HepG2 (cell line): Measurements from ENCODE around the gene FRMD5. TPM values are rescaled to one million over a fixed set of nuclear protein-coding genes. Genes with fewer than 3 reads are reported as not detected.

Experiments
- ATAC-seq: fragments of 200-7000 bp; cut with Tn5 transposase; 3 replicates; pipeline ENCODE4 v1.9.1; 2020; ENCODE audit warnings: mild to moderate bottlenecking, moderate library complexity
- BruUV-seq: library from RNA; stranded (reverse); fragments of 400-500 nt; replicated peaks from 2 replicates; lab custom pipeline; 2021; lab: Mats Ljungman, UMichigan
- CTCF ChIA-PET: fragments of 300-600 bp; formaldehyde crosslinking; extraction: SDS; loops from one replicate; lab custom pipeline; 2021; ENCODE audit warnings: low total read pairs, inconsistent platforms, low intra/inter-chr PET ratio; lab: Yijun Ruan, JAX
- POLR2A ChIA-PET: fragments of 350-600 bp; sonication (Branson Sonifier 250); formaldehyde crosslinking; loops from one replicate; lab custom pipeline; 2020; ENCODE audit warnings: antibody characterized with exemption, inconsistent platforms; lab: Yijun Ruan, JAX
- DNase-seq: peaks from one replicate; pipeline ENCODE4 v3.0.0-alpha.2; 2015; ENCODE audit warnings: low spot score
- FAIRE-seq: peaks from 3 replicates; lab custom pipeline; 2011; peaks lifted over from hg19 to GRCh38; lab: Jason Lieb, UNC
- H2AFZ ChIP-seq: one replicate; pipeline ENCODE4 v1.6.1; 2011; ENCODE audit warnings: low read length, inconsistent platforms
- H3K27ac ChIP-seq: fragments of 300-600 bp; 3 replicates; pipeline ENCODE4 v1.8.0; 2011; ENCODE audit warnings: mixed run types, mild to moderate bottlenecking, mixed read lengths, low read length, inconsistent platforms; ENCODE audit not compliant: insufficient read depth; ENCODE audit errors: extremely low read length
- H3K27me3 ChIP-seq, 2 experiments: fragments of 200-600 bp in 1 of 2; 2 replicates in 1 of 2; 3 replicates in 1 of 2; pipeline versions ENCODE4 v1.6.0 to v1.8.0; 2011; ENCODE audit warnings: low read length in 2 of 2, mild to moderate bottlenecking in 2 of 2, moderate library complexity in 2 of 2, inconsistent platforms in 1 of 2; ENCODE audit not compliant: insufficient read depth in 2 of 2, control insufficient read depth in 1 of 2
- H3K36me3 ChIP-seq, 2 experiments: fragments of 200-600 bp in 1 of 2; replicated peaks in 1 of 2; 2 replicates in 1 of 2; 3 replicates in 1 of 2; pipeline versions ENCODE4 v1.5.1 to v1.8.0; 2011; ENCODE audit warnings: low read length in 2 of 2, inconsistent platforms in 1 of 2; ENCODE audit not compliant: insufficient read depth in 2 of 2, control insufficient read depth in 1 of 2
- H3K4me1 ChIP-seq: 2 replicates; pipeline ENCODE4 v1.5.1; 2012; ENCODE audit warnings: low read length, inconsistent platforms; ENCODE audit not compliant: insufficient read depth
- H3K4me2 ChIP-seq: 2 replicates; pipeline ENCODE4 v1.6.0; 2011; ENCODE audit warnings: low read depth, low read length, inconsistent platforms
- H3K4me3 ChIP-seq, 3 experiments: fragments of 200-600 bp in 1 of 3; sonication (generic), shearing (Covaris generic) in 1 of 3; replicated peaks in 1 of 3; 2 replicates each; pipeline ENCODE4 v1.5.1; 2011 to 2016; ENCODE audit warnings: low read length in 3 of 3, inconsistent platforms in 2 of 3, low read depth in 2 of 3, mild to moderate bottlenecking in 2 of 3, control low read depth in 1 of 3, mixed read lengths in 1 of 3; ENCODE audit not compliant: insufficient read depth in 1 of 3
- H3K79me2 ChIP-seq: one replicate; pipeline ENCODE4 v1.6.1; 2011; ENCODE audit warnings: low read length, inconsistent platforms; ENCODE audit not compliant: insufficient read depth
- H3K9ac ChIP-seq: 2 replicates; pipeline ENCODE4 v1.6.0; 2011; ENCODE audit warnings: mild to moderate bottlenecking, low read depth, low read length, inconsistent platforms; ENCODE audit not compliant: insufficient read depth
- H3K9me3 ChIP-seq: 2 replicates; pipeline ENCODE4 v1.5.1; 2012; ENCODE audit warnings: mild to moderate bottlenecking, low read length
- H4K20me1 ChIP-seq: 2 replicates; pipeline ENCODE4 v1.6.0; 2011; ENCODE audit warnings: inconsistent platforms, mild to moderate bottlenecking, low read length, moderate library complexity; ENCODE audit not compliant: insufficient read depth
- CAMTA2 ChIP-seq: sonication (generic); formaldehyde crosslinking; IDR thresholded peaks from 2 replicates; pipeline ENCODE4 v1.4.0; 2020; ENCODE audit warnings: mild to moderate bottlenecking, missing genetic modification reagents, borderline replicate concordance
- ESRRA ChIP-seq: sonication (generic); formaldehyde crosslinking; IDR thresholded peaks from 2 replicates; pipeline ENCODE4 v1.5.1; 2020; ENCODE audit warnings: mild to moderate bottlenecking, low read depth, missing genetic modification reagents
- HMG20B ChIP-seq: conservative IDR thresholded peaks from 2 replicates; pipeline ENCODE4 v1.6.1; 2016; ENCODE audit warnings: missing genetic modification reagents, missing compliant biosample characterization
- MTF2 ChIP-seq: sonication (generic); formaldehyde crosslinking; IDR thresholded peaks from 2 replicates; pipeline ENCODE4 v1.5.0; 2020; ENCODE audit warnings: missing genetic modification reagents, borderline replicate concordance
- NFYB ChIP-seq: sonication (generic); formaldehyde crosslinking; IDR thresholded peaks from 2 replicates; pipeline ENCODE4 v1.4.0; 2020; ENCODE audit warnings: missing genetic modification reagents
- PAX8 ChIP-seq: sonication (generic); formaldehyde crosslinking; IDR thresholded peaks from 2 replicates; pipeline ENCODE4 v1.8.0; 2022; ENCODE audit warnings: mild to moderate bottlenecking, missing genetic modification reagents, borderline replicate concordance
- SETDB1 ChIP-seq: sonication (generic); formaldehyde crosslinking; IDR thresholded peaks from 2 replicates; pipeline ENCODE4 v1.5.1; 2020; ENCODE audit warnings: missing genetic modification reagents, mild to moderate bottlenecking, borderline replicate concordance
- TP53 ChIP-seq: sonication (generic); formaldehyde crosslinking; conservative IDR thresholded peaks from 2 replicates; pipeline ENCODE4 v1.4.0; 2020; ENCODE audit warnings: missing genetic modification reagents
- ZNF207 ChIP-seq: fragments of 450-650 bp; IDR thresholded peaks from 2 replicates; pipeline ENCODE4 v1.6.1; 2016; ENCODE audit warnings: antibody characterized with exemption, borderline replicate concordance
- ZNF382 ChIP-seq: sonication (generic); formaldehyde crosslinking; IDR thresholded peaks from 2 replicates; pipeline ENCODE4 v1.5.0; 2020; ENCODE audit warnings: missing genetic modification reagents, mild to moderate bottlenecking, borderline replicate concordance
- ZNF776 ChIP-seq: sonication (generic); formaldehyde crosslinking; IDR thresholded peaks from 2 replicates; pipeline ENCODE4 v1.4.0; 2020; ENCODE audit warnings: mild to moderate bottlenecking, missing genetic modification reagents
- WGBS: methylation state at CpG from one replicate; pipeline ENCODE4 v1.1.6; 2017; ENCODE audit warnings: low lambda C conversion rate; 5-methylcytosine and 5-hydroxymethylcytosine counted together
- in situ Hi-C: cut with HindIII; loops from 2 replicates; pipeline ENCODE4 v1.10.0; 2017; ENCODE audit warnings: low pct_unique_long_range_greater_than_20kb; ENCODE audit not compliant: extremely low pct_ligation_motif_present
- intact Hi-C: fragments of 100-400 bp; cut with micrococcal nuclease; formaldehyde crosslinking; loops from one replicate; pipeline ENCODE4 v1.10.0; 2022; ENCODE audit not compliant: unreplicated experiment
- polyA plus RNA-seq, 8 experiments: library from polyadenylated mRNA; depleted of rRNA in 3 of 8; stranded (reverse) in 7 of 8; unstranded in 1 of 8; fragments of >200 nt; fragmentation: Illumina TruSeq in 4 of 8; extraction: Trizol in 4 of 8; gene quantifications; 2 replicates each; pipeline versions ENCODE4 v1.2.1 to v1.2.3, GENCODE V29; 2011 to 2016; ENCODE audit warnings: low read depth in 4 of 8, missing spikeins in 1 of 8, mixed read lengths in 1 of 8; ENCODE audit not compliant: insufficient read depth in 1 of 8
- total RNA-seq, 5 experiments: library from RNA; depleted of rRNA; stranded (reverse); fragments of >200 nt; fragmentation: Illumina TruSeq; extraction: Trizol; gene quantifications; 2 replicates each; pipeline ENCODE4 v1.2.3, GENCODE V29; 2016; ENCODE audit warnings: low read depth in 1 of 5
- TF ChIP-seq, protein P1 (sequence below): sonication (generic); formaldehyde crosslinking; IDR thresholded peaks from 2 replicates; pipeline ENCODE4 v1.9.0; 2021; ENCODE audit warnings: mild to moderate bottlenecking, missing genetic modification reagents
- TF ChIP-seq, protein P2 (sequence below), 2 experiments: sonication (generic) in 1 of 2; formaldehyde crosslinking in 1 of 2; IDR thresholded peaks; 2 replicates each; pipeline versions ENCODE4 v1.4.0 to v1.6.1; 2016 to 2020; ENCODE audit warnings: borderline replicate concordance in 1 of 2, low read depth in 1 of 2, mild to moderate bottlenecking in 1 of 2, missing genetic modification reagents in 1 of 2

FRMD5 gene
- total and polyA plus RNA-seq, 2 of the 13 experiments (the other 11 are each of a cell fraction or from before 2014, with no cell fraction given): 0.93 to 1.5 TPM

DNA sequence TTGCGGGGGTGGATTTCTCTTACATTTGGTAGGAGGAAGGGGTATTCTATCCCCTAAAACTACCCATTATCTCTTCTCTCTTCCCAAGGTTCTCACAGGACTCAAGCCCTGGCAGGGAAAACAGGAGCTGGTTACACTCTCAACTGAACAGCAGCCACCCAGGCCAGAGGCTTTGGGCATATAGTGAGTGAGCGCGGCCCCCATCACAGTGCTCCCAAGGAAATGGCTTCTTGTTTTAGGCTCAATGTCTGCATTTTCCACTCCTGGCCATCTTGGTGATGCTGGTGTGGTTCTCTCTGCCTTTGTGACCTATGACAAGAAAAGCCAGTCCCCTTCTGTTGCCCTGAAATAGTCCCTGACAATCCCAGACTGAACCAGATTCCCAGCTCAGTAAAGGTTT, 318.2 kb downstream of the FRMD5 start (continued):
- TF ChIP-seq, protein P1, sequence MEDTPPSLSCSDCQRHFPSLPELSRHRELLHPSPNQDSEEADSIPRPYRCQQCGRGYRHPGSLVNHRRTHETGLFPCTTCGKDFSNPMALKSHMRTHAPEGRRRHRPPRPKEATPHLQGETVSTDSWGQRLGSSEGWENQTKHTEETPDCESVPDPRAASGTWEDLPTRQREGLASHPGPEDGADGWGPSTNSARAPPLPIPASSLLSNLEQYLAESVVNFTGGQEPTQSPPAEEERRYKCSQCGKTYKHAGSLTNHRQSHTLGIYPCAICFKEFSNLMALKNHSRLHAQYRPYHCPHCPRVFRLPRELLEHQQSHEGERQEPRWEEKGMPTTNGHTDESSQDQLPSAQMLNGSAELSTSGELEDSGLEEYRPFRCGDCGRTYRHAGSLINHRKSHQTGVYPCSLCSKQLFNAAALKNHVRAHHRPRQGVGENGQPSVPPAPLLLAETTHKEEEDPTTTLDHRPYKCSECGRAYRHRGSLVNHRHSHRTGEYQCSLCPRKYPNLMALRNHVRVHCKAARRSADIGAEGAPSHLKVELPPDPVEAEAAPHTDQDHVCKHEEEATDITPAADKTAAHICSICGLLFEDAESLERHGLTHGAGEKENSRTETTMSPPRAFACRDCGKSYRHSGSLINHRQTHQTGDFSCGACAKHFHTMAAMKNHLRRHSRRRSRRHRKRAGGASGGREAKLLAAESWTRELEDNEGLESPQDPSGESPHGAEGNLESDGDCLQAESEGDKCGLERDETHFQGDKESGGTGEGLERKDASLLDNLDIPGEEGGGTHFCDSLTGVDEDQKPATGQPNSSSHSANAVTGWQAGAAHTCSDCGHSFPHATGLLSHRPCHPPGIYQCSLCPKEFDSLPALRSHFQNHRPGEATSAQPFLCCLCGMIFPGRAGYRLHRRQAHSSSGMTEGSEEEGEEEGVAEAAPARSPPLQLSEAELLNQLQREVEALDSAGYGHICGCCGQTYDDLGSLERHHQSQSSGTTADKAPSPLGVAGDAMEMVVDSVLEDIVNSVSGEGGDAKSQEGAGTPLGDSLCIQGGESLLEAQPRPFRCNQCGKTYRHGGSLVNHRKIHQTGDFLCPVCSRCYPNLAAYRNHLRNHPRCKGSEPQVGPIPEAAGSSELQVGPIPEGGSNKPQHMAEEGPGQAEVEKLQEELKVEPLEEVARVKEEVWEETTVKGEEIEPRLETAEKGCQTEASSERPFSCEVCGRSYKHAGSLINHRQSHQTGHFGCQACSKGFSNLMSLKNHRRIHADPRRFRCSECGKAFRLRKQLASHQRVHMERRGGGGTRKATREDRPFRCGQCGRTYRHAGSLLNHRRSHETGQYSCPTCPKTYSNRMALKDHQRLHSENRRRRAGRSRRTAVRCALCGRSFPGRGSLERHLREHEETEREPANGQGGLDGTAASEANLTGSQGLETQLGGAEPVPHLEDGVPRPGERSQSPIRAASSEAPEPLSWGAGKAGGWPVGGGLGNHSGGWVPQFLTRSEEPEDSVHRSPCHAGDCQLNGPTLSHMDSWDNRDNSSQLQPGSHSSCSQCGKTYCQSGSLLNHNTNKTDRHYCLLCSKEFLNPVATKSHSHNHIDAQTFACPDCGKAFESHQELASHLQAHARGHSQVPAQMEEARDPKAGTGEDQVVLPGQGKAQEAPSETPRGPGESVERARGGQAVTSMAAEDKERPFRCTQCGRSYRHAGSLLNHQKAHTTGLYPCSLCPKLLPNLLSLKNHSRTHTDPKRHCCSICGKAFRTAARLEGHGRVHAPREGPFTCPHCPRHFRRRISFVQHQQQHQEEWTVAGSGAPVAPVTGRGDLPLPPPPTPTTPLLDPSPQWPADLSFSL (CRISPR knock-in tag): no peak

DNA sequence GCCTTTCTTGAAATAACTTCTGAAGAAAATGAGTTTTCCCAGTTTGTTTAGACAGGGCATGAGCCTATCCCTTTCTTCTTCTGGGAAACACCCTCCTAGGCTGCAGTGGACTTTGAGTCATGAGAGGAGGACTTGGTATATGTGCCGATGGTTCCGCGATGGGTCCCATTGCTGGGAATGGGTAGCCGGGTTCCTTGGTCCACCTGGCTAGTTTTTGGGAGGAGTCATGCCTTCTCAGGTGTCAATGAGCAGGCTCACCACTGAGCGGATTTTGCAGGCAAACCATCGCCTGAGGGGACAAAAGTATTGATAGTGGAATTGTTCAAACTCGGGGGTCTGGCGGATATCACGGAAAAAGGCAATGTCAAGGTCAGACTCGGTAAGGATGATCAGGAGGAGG, 321.4 kb downstream of the FRMD5 start:
- 81% methylated on average over 10 of the region's 10 CpGs for WGBS
- Histone ChIP-seq H2AFZ (no peak overlapping the region), H3K36me3 (no peaks in the 10 kb centered on the region; a peak in 1 of 5 replicates), H3K4me2 (no peak overlapping the region), H3K79me2 (no peaks in the 10 kb centered on the region), H3K9ac (no peak overlapping the region), H3K9me3 (no peaks in the 10 kb centered on the region), H3K4me1 (no peaks in the 10 kb centered on the region), H3K27me3 (no peaks in the 10 kb centered on the region), H3K4me3 (no peak overlapping the region), H3K27ac (no peak overlapping the region), H4K20me1 (no peaks in the 10 kb centered on the region)
- CTCF ChIA-PET: no interaction called here
- FAIRE-seq (no peak), ATAC-seq (no peak), DNase-seq (no peak)
- in situ Hi-C loops (no loop called here), intact Hi-C loops (no loop called here)
- BruUV-seq: no TSS peak
- POLR2A ChIA-PET: no interaction called here
- TF ChIP-seq ZNF382 (CRISPR knock-in tag) (no peak), PAX8 (CRISPR knock-in tag) (no peak), MTF2 (CRISPR knock-in tag) (no peak), HMG20B (no peak), TP53 (CRISPR knock-in tag) (no peak), ZNF776 (CRISPR knock-in tag) (no peak), SETDB1 (CRISPR knock-in tag) (no peak), CAMTA2 (CRISPR knock-in tag) (no peak), NFYB (CRISPR knock-in tag) (no peak), ZNF207 (no peak), ESRRA (CRISPR knock-in tag) (no peak)
- TF ChIP-seq, protein P2, sequence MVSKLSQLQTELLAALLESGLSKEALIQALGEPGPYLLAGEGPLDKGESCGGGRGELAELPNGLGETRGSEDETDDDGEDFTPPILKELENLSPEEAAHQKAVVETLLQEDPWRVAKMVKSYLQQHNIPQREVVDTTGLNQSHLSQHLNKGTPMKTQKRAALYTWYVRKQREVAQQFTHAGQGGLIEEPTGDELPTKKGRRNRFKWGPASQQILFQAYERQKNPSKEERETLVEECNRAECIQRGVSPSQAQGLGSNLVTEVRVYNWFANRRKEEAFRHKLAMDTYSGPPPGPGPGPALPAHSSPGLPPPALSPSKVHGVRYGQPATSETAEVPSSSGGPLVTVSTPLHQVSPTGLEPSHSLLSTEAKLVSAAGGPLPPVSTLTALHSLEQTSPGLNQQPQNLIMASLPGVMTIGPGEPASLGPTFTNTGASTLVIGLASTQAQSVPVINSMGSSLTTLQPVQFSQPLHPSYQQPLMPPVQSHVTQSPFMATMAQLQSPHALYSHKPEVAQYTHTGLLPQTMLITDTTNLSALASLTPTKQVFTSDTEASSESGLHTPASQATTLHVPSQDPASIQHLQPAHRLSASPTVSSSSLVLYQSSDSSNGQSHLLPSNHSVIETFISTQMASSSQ (IDR thresholded peaks at IDR 0.05; ENCODE audit: low read depth): no peak
- TF ChIP-seq, protein P2 (CRISPR knock-in tag; IDR thresholded peaks at IDR 0.05; ENCODE audit: borderline replicate concordance): no peak
